ENCODE data around the gene ANKS3. TPM values are rescaled to one million over a fixed set of nuclear protein-coding genes. Genes with fewer than 3 reads are reported as not detected.

ANKS3 gene
- total and polyA plus RNA-seq, 7 donors, result 3.9 to 30.7 (median 20.8) TPM

- DNase-seq, result no peak
- Histone ChIP-seq H3K36me3 (peaks cover 17 to 83% (median 29%) of the 10 kb centered on the region in 4 donors), H3K27ac (no peak overlapping the region), H3K27me3 (no peaks in the 10 kb centered on the region), H3K9me3 (no peaks in the 10 kb centered on the region), H3K4me3 (no peak overlapping the region), H3K4me1 (no peaks in the 10 kb centered on the region)
- TF ChIP-seq EP300 (IDR thresholded peaks at IDR 0.05) (no peak), CTCF (IDR thresholded peaks at IDR 0.05) (no peak), POLR2A (IDR thresholded peaks at IDR 0.05) (no peak), POLR2AphosphoS5 (IDR thresholded peaks at IDR 0.05) (no peak)
- WGBS, 2 donors, result 96% methylated on average over 18 of the region's 18 CpGs
- intact Hi-C loops (cut with DNase I), result no loop called here
These were observed 7.5 kb downstream of the ANKS3 start for GRCh38 chr16:4726616-4727015.

GRCh38 chr16:4724661-4725270, 9.3 kb downstream of the ANKS3 start:
- no peaks in the 10 kb centered on the region for H3K4me1 ChIP-seq
- TF ChIP-seq POLR2AphosphoS5 (IDR thresholded peaks at IDR 0.05) (no peak), EP300 (IDR thresholded peaks at IDR 0.05) (no peak), POLR2A (IDR thresholded peaks at IDR 0.05) (no peak), CTCF (IDR thresholded peaks at IDR 0.05) (no peak)
- intact Hi-C loops (cut with DNase I), result no loop called here
- peaks cover 12 to 64% (median 25%) of the 10 kb centered on the region in 4 donors for H3K36me3 ChIP-seq
- no peaks in the 10 kb centered on the region for H3K27me3 ChIP-seq
- no peaks in the 10 kb centered on the region for H3K9me3 ChIP-seq
- no peak for DNase-seq
- no peak overlapping the region for H3K4me3 ChIP-seq
- no peak overlapping the region for H3K27ac ChIP-seq
- WGBS, 2 donors, result 93% methylated on average over 11 of the region's 11 CpGs

GRCh38 chr16:4723071-4723767, 10.9 kb downstream of the ANKS3 start:
- no peaks in the 10 kb centered on the region for H3K27me3 ChIP-seq
- no peak overlapping the region for H3K27ac ChIP-seq
- no peaks in the 10 kb centered on the region for H3K9me3 ChIP-seq
- DNase-seq, result no peak
- WGBS, 2 donors, result 96 to 97% methylated on average over 14 of the region's 14 CpGs
- TF ChIP-seq POLR2AphosphoS5 (IDR thresholded peaks at IDR 0.05) (no peak), CTCF (IDR thresholded peaks at IDR 0.05) (no peak), EP300 (IDR thresholded peaks at IDR 0.05) (no peak), POLR2A (IDR thresholded peaks at IDR 0.05) (no peak)
- H3K36me3 ChIP-seq, result peaks cover 6 to 56% (median 13%) of the 10 kb centered on the region in 4 donors
- intact Hi-C loops (cut with DNase I), result no loop called here
- no peaks in the 10 kb centered on the region for H3K4me1 ChIP-seq
- no peak overlapping the region for H3K4me3 ChIP-seq

GRCh38 chr16:4718466-4718865, 15.6 kb downstream of the ANKS3 start:
- Histone ChIP-seq H3K27me3 (no peaks in the 10 kb centered on the region), H3K4me1 (no peaks in the 10 kb centered on the region), H3K9me3 (no peaks in the 10 kb centered on the region), H3K27ac (no peak overlapping the region), H3K36me3 (peaks cover 0 to 51% (median 4%) of the 10 kb centered on the region in 4 donors), H3K4me3 (no peak overlapping the region)
- TF ChIP-seq POLR2AphosphoS5 (IDR thresholded peaks at IDR 0.05) (no peak), CTCF (IDR thresholded peaks at IDR 0.05) (no peak), EP300 (IDR thresholded peaks at IDR 0.05) (no peak), POLR2A (IDR thresholded peaks at IDR 0.05) (no peak)
- no peak for DNase-seq
- WGBS, 2 donors, result 86 to 89% methylated on average over 5 of the region's 5 CpGs
- intact Hi-C loops (cut with DNase I), result no loop called here
